ENCODE data around the gene SNRPN.
"Not testable (repeated sequence)": the region's sequence is repeated elsewhere in the genome, so short reads cannot be mapped to it uniquely, and the experiment has no call there.

SNRPN gene

DNA sequence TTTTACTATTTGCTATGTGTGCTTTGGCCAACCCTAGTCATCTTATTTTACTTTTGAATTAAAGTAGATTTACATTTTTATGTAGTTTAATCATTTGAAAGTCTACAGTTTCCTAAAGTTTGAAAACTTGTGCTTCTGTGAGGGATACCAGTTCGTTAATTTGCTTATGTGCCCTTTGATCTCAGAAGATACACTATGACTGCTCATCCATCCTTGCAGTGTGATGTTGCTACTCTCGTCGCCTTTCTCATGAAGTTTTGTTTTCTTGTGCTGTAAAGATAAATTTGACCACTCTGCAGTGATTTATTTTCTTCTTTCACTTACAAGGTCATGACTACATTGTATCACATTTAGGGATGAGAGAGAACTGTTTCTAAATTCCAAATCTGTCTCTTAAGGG lies 16.3 kb downstream of the SNRPN start:
- TF ChIP-seq CTCF (IDR thresholded peaks at IDR 0.05; ENCODE audit: control insufficient read depth, insufficient read depth, low read depth, low read length, missing control alignments): no peak
- H3K4me3 ChIP-seq (ENCODE audit: control insufficient read depth, low read depth, low read length): no peak overlapping the region
- DNase-seq (ENCODE audit: low read depth): no peak

- no peak for DNase-seq (ENCODE audit: low read depth)
- TF ChIP-seq CTCF (IDR thresholded peaks at IDR 0.05; ENCODE audit: control insufficient read depth, insufficient read depth, low read depth, low read length, missing control alignments): no peak
- no peak overlapping the region for H3K4me3 ChIP-seq (ENCODE audit: control insufficient read depth, low read depth, low read length)
Measured at GRCh38 chr15:24971772-24972171, 17.0 kb downstream of the SNRPN start.

DNA sequence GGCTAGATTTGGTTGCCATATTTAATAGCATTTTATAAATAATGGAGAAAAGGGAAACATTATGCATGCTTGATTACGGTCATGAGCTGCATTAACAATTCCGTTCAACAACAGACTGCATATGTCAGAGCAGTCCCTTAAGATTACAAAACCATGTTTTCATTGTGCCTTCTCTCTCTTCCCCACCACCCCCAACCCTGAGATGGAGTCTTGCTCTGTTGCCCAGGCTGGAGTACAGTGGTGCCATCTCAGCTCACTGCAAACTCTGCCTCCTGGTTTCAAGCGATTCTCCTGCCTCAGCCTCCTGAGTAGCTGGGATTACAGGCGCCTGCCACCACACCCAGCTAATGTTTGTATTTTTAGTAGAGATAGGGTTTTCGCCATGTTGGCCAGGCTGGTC lies 17.9 kb downstream of the SNRPN start:
- not testable (repeated sequence) for H3K4me3 ChIP-seq (ENCODE audit: control insufficient read depth, low read depth, low read length); DNase-seq (ENCODE audit: low read depth)

DNA sequence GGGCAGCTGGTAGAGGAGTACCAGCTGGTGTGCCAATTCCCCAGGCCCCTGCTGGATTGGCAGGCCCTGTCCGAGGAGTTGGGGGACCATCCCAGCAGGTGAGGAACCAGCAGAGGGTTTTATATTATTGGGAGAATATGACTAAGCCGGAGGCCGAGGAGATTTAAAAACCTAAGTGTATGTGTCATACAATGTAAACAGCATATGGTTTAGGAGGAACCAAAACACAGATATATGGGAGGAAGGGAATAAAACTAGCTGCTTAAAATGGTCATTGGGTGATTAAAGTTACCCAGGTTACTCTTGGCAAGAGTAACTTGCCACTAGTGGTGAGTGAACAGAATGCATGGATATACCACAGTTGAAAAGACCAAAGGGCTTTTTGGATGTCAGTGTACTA lies 22.1 kb downstream of the SNRPN start:
- no peak for TF ChIP-seq CTCF (IDR thresholded peaks at IDR 0.05; ENCODE audit: control insufficient read depth, insufficient read depth, low read depth, low read length, missing control alignments)
- no peak for DNase-seq (ENCODE audit: low read depth)
- no peak overlapping the region for H3K4me3 ChIP-seq (ENCODE audit: control insufficient read depth, low read depth, low read length)

- H3K4me3 ChIP-seq (ENCODE audit: control insufficient read depth, low read depth, low read length): no peak overlapping the region
- TF ChIP-seq CTCF (IDR thresholded peaks at IDR 0.05; ENCODE audit: control insufficient read depth, insufficient read depth, low read depth, low read length, missing control alignments): no peak
- no peak for DNase-seq (ENCODE audit: low read depth)
Measured at GRCh38 chr15:24977686-24978085, 22.9 kb downstream of the SNRPN start.

- DNase-seq (ENCODE audit: low read depth): no peak
- TF ChIP-seq CTCF (IDR thresholded peaks at IDR 0.05; ENCODE audit: control insufficient read depth, insufficient read depth, low read depth, low read length, missing control alignments): no peak
Measured at GRCh38 chr15:24985224-24985623, 30.4 kb downstream of the SNRPN start.

GRCh38 chr15:24986653-24987052 lies 31.9 kb downstream of the SNRPN start:
- no peak overlapping the region for H3K4me3 ChIP-seq (ENCODE audit: control insufficient read depth, low read depth, low read length)
- DNase-seq (ENCODE audit: low read depth): no peak
- TF ChIP-seq CTCF (IDR thresholded peaks at IDR 0.05; ENCODE audit: control insufficient read depth, insufficient read depth, low read depth, low read length, missing control alignments): no peak

More at GRCh38 chr15:24985224-24985623, 30.4 kb downstream of the SNRPN start:
- H3K4me3 ChIP-seq (ENCODE audit: control insufficient read depth, low read depth, low read length): no peak overlapping the region
